Activated B cell treated with CpG ODN at 0.5 μM for 24 hours (primary cell): ENCODE data around the gene DOK7. TPM values are rescaled to one million over a fixed set of nuclear protein-coding genes. Genes with fewer than 3 reads are reported as not detected.

Experiments
- ATAC-seq: fragments of 200-7000 bp; cut with Tn5 transposase; one replicate; pipeline ENCODE4 v1.10.0; 2021; ENCODE audit warnings: low read depth, mild to moderate bottlenecking, moderate library complexity
- CTCF ChIA-PET: fragments of 350-600 bp; sonication (Branson Sonifier 250); formaldehyde crosslinking; loops from one replicate; lab custom pipeline; 2021; ENCODE audit warnings: antibody characterized with exemption; lab: Charles Lee
- POLR2A ChIA-PET: fragments of 350-600 bp; sonication (Branson Sonifier 250); formaldehyde crosslinking; loops from one replicate; lab custom pipeline; 2021; ENCODE audit warnings: antibody characterized with exemption; lab: Charles Lee
- DNase-seq: peaks from one replicate; pipeline ENCODE4 v3.0.0; 2022
- H3K27ac Mint-ChIP-seq: one replicate; pipeline ENCODE4 v1.8.0; 2020; ENCODE audit warnings: mixed read lengths
- H3K27me3 Mint-ChIP-seq: one replicate; pipeline ENCODE4 v1.8.0; 2021; ENCODE audit warnings: mixed read lengths
- H3K36me3 Mint-ChIP-seq: one replicate; pipeline ENCODE4 v1.8.0; 2021; ENCODE audit warnings: low read depth, mixed read lengths
- H3K4me1 Mint-ChIP-seq: one replicate; pipeline ENCODE4 v1.8.0; 2021; ENCODE audit warnings: mixed read lengths
- H3K4me3 Mint-ChIP-seq: one replicate; pipeline ENCODE4 v1.8.0; 2020; ENCODE audit warnings: mild to moderate bottlenecking, mixed read lengths
- H3K9me3 Mint-ChIP-seq: one replicate; pipeline ENCODE4 v1.8.0; 2020; ENCODE audit warnings: mixed read lengths
- intact Hi-C: fragments of 100-400 bp; cut with micrococcal nuclease; formaldehyde crosslinking; loops from one replicate; pipeline ENCODE4 v1.15.1; 2024
- total RNA-seq: library from RNA; stranded (reverse); gene quantifications from 2 replicates; pipeline ENCODE4 v1.2.3, GENCODE V29; 2022
- TF ChIP-seq, protein P1 (sequence below): fragments of 200-600 bp; IDR thresholded peaks from one replicate; pipeline ENCODE4 v1.8.0; 2022; ENCODE audit warnings: antibody characterized with exemption, mild to moderate bottlenecking

The DOK7 gene
- total RNA-seq, 1 donor from 2014 or later: 2.7 TPM

DNA sequence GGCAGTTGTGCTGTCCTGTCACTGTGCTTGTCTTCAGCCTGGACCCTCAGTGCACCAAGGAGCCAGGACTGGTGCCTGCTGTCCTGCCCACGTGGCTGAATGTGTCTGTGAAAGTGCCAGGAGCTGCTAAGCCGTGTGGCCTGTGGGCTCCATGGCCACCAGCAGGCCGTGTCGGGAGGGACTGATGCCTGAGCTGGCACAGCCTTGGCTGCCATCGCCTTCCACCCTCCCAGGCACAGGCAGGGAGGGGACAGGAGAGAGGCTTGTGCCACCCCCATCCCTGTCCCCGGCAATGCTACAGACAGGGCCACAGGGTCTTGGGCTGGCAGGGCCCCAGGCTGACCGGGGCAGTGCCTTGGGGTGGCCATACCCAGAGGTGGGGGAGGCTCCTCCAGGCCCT, 24.8 kb downstream of the DOK7 start:
- intact Hi-C loops: loop anchor here (10.0 kb wide), 2 partner anchors 443 to 1903 kb away; no protein-coding TSS in a partner anchor
- H3K4me3 Mint-ChIP-seq: no peak overlapping the region

DNA sequence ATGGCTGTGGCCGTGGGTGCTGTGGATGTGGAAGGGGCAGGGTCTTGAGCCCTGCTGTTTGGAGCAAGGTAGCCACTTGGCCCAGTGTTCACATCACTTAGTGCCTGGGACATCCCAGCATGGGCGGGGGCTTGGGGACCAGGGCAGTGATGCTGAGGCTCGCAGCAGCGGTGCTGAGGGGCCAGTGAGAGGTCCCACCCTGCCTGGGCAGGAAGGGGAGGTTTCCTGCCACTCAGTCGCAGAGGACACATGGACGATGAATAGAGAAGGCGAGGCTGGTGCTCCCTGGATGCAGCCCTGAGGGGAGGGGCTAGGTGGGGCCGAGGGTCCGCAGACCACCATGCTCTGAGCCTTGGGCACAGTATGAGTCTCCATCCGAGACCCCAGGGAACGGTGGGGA, 25.7 kb downstream of the DOK7 start:
- H3K9me3 Mint-ChIP-seq: no peaks in the 10 kb centered on the region
- H3K36me3 Mint-ChIP-seq: peaks cover 18% of the 10 kb centered on the region
- TF ChIP-seq, protein P1, sequence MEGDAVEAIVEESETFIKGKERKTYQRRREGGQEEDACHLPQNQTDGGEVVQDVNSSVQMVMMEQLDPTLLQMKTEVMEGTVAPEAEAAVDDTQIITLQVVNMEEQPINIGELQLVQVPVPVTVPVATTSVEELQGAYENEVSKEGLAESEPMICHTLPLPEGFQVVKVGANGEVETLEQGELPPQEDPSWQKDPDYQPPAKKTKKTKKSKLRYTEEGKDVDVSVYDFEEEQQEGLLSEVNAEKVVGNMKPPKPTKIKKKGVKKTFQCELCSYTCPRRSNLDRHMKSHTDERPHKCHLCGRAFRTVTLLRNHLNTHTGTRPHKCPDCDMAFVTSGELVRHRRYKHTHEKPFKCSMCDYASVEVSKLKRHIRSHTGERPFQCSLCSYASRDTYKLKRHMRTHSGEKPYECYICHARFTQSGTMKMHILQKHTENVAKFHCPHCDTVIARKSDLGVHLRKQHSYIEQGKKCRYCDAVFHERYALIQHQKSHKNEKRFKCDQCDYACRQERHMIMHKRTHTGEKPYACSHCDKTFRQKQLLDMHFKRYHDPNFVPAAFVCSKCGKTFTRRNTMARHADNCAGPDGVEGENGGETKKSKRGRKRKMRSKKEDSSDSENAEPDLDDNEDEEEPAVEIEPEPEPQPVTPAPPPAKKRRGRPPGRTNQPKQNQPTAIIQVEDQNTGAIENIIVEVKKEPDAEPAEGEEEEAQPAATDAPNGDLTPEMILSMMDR: no peak
- ChIA-PET CTCF (no interaction called here), POLR2A (no interaction called here)
- intact Hi-C loops: loop anchor here (10.0 kb wide), 2 partner anchors 444 to 1904 kb away; no protein-coding TSS in a partner anchor
- no peak for DNase-seq
- H3K27ac Mint-ChIP-seq: no peak overlapping the region
- no peaks in the 10 kb centered on the region for H3K27me3 Mint-ChIP-seq
- no peak for ATAC-seq
- no peak overlapping the region for H3K4me3 Mint-ChIP-seq
- peaks cover 48% of the 10 kb centered on the region for H3K4me1 Mint-ChIP-seq

More for the DNA sequence above, 24.8 kb downstream of the DOK7 start:
- Mint-ChIP-seq H3K9me3 (no peaks in the 10 kb centered on the region), H3K4me1 (peaks cover 53% of the 10 kb centered on the region), H3K36me3 (peaks cover 17% of the 10 kb centered on the region), H3K27ac (no peak overlapping the region), H3K27me3 (no peaks in the 10 kb centered on the region)
- DNase-seq (no peak), ATAC-seq (no peak)
- ChIA-PET CTCF (no interaction called here), POLR2A (no interaction called here)
- TF ChIP-seq, protein P1: no peak

DNA sequence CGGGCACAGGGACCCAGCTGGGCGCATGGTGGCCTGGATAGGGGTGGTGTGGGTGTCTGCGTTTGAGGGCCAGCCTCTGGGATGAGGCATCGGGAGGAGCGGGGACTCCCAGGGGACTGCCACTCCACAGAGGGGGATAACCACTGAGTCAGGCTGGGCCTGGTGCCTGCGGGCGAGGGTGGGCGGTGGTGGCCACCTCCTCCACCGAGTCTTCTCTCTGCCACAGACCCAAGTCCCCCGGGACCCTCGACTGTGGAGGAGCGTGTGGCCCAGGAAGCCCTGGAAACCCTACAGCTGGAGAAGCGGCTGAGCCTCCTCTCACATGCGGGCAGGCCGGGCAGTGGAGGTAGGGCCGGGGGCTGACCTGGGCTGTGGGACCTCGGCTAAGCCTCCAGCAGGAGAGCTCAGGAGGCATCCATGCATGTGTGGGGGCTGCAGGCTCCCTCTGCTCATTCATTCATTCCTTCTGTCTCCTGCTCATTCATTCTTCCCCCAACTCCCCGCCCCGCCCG, 26.4 kb downstream of the DOK7 start:
- ATAC-seq (no peak), DNase-seq (no peak)
- Mint-ChIP-seq H3K27ac (peak overlapping the region; percentile 18), H3K4me1 (peaks cover 42% of the 10 kb centered on the region), H3K36me3 (peaks cover 18% of the 10 kb centered on the region), H3K27me3 (no peaks in the 10 kb centered on the region), H3K4me3 (no peak overlapping the region), H3K9me3 (no peaks in the 10 kb centered on the region)
- CTCF ChIA-PET: no interaction called here
- intact Hi-C loops: loop anchor here (10.0 kb wide), 2 partner anchors 445 to 1905 kb away; no protein-coding TSS in a partner anchor
- TF ChIP-seq, protein P1: no peak
- POLR2A ChIA-PET: no interaction called here

DNA sequence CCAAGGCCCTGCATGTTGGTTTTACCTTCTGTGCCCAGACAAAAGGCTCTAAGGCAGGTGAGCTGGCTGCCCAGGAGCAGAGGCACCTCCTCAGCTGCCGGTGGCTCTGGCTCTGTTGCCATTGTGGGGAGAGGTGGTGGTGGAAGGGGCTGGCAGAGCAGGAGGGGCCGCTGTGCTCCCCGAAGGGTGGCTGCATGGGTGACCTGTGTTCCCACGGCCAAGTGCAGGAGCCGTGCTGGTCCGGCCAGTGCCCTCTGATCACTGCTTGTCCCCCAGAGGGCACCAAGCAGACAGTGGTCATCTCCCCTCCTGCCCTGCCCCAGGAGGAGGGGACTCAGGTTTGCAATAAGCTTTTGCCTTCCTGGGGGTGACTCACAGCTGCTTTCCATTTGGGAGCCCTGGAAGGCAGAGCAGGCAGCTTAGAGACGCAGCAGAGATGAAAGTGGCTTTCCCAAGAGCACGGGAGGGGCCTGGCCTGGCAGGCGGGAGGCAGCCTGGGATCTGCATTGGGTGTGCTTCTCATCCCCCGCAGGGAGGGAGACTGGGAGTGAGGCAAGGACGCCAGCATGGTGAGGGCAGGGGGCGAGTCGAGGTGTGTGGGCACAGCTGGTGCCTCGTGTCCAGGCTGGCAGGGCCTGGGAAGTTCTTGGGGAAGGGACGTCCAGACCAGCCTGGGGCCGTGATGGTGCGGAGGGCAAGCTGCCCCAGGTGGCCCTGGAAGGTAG, 28.7 kb downstream of the DOK7 start:
- no peak overlapping the region for H3K27ac Mint-ChIP-seq
- intact Hi-C loops: no loop called here
- TF ChIP-seq, protein P1: no peak
- DNase-seq: no peak
- ChIA-PET CTCF (no interaction called here), POLR2A (no interaction called here)
- H3K4me1 Mint-ChIP-seq: peaks cover 25% of the 10 kb centered on the region
- no peak for ATAC-seq
- no peaks in the 10 kb centered on the region for H3K27me3 Mint-ChIP-seq
- H3K4me3 Mint-ChIP-seq: no peak overlapping the region
- peaks cover 18% of the 10 kb centered on the region for H3K36me3 Mint-ChIP-seq
- no peaks in the 10 kb centered on the region for H3K9me3 Mint-ChIP-seq

DNA sequence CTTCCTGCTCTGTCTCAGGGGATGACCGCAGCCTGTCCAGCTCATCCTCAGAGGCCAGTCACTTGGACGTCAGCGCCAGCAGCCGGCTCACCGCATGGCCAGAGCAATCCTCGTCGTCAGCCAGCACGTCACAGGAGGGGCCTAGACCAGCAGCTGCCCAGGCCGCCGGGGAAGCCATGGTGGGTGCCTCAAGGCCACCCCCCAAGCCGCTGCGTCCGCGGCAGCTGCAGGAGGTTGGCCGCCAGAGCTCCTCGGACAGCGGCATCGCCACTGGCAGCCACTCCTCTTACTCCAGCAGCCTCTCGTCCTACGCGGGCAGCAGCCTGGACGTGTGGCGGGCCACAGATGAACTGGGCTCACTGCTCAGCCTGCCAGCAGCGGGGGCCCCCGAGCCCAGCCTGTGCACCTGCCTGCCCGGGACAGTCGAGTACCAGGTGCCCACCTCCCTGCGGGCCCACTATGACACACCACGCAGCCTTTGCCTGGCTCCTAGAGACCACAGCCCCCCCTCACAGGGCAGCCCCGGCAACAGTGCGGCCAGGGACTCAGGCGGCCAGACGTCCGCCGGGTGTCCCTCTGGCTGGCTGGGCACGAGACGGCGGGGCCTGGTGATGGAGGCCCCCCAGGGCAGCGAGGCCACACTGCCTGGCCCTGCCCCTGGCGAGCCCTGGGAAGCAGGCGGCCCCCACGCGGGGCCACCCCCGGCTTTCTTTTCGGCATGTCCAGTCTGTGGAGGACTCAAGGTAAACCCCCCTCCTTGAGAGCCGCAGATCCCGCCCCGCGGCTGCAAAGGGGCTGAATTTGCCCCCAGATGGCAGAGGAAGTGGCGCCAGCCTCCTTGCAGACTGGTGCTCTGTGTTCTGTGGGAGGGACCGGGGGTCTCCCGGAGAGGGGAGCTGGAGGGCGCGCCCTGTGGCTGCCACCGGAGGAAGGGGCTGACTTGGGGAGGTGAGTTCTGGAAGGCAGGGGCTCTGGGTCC, 29.9 kb downstream of the DOK7 start:
- CTCF ChIA-PET: no interaction called here
- TF ChIP-seq, protein P1: no peak

More for the DNA sequence above, 29.9 kb downstream of the DOK7 start:
- intact Hi-C loops: no loop called here
- DNase-seq (no peak), ATAC-seq (no peak)
- Mint-ChIP-seq H3K27ac (no peak overlapping the region), H3K9me3 (no peaks in the 10 kb centered on the region), H3K4me3 (no peak overlapping the region), H3K4me1 (peaks cover 14% of the 10 kb centered on the region), H3K27me3 (no peaks in the 10 kb centered on the region), H3K36me3 (peaks cover 18% of the 10 kb centered on the region)
- POLR2A ChIA-PET: no interaction called here
